Fibroblast of skin of scalp (primary cell): ENCODE results near the gene SUN5.

Experiments
- DNase-seq: peaks from one replicate; pipeline ENCODE4 v3.0.0-alpha.2; 2013

The SUN5 gene

DNA sequence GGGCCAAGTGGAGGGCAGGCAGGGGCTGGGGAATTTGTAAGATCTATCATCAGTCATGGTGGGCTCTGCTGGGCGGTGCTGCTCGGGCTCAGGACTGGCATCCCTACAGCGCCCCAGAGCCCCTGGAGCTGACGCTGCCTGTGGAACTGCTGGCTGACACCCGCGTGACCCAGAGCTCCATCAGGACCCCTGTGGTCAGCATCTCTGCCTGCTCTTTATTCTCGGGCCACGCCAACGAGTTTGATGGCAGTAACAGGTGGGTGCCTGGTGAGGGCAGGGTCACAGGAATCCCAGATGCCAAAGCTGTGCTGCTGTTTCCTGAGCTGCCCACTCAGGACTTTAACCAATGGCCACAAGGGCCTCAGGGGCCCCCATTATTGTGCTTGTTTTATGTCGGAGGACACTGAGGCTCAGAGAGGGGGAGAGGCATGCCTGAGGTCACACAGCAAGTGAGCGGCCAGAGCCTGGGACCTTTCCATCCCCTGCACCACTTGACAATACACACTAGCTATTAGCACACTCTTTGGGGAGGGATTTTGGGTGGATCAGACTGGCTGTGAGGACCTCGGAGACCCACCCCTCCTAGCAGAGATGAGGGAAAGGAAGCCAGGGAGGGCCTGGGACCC lies 9.6 kb upstream of the SUN5 start:
- no peak for DNase-seq

DNA sequence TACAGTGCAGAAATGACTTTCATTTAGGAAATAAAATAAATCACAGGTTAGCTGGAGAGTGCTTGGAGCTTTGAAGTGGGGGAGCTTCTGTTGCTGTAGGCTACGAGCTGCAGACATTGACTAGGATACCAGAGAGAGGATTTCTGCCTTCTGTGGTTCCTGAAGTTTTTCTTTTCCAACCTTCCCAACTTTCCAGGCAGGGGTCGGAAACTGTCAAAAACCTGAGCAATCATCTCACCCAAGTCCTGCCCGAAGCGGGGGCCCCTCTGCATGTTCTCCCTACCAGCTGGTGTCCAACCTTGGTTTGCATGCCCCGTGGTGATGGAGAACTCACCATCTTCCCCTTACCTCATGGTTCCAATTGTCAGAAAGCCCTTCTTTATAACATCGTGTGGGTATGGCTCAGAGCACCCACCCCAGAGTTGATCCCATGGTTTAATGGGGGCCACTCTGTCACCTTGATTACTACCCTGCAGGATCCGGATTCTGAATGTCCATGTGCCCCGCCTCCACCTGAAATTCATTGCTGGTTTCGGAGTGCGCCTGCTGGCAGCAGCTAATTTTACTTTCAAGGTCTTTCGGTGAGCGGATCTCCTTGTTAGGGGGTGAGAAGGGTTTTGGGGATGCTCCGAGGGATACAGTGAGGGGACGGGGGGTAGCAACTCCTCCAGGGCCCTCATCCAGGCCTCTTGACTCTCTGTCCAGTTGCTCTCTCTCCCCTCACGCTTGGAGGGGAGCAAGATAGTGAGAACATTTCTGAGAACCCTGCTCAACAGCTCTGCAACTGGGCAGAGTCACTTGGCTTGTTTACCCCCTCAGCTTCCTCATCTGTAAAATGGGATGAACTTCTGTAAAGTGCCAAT lies 8.3 kb upstream of the SUN5 start:
- no peak for DNase-seq

DNA sequence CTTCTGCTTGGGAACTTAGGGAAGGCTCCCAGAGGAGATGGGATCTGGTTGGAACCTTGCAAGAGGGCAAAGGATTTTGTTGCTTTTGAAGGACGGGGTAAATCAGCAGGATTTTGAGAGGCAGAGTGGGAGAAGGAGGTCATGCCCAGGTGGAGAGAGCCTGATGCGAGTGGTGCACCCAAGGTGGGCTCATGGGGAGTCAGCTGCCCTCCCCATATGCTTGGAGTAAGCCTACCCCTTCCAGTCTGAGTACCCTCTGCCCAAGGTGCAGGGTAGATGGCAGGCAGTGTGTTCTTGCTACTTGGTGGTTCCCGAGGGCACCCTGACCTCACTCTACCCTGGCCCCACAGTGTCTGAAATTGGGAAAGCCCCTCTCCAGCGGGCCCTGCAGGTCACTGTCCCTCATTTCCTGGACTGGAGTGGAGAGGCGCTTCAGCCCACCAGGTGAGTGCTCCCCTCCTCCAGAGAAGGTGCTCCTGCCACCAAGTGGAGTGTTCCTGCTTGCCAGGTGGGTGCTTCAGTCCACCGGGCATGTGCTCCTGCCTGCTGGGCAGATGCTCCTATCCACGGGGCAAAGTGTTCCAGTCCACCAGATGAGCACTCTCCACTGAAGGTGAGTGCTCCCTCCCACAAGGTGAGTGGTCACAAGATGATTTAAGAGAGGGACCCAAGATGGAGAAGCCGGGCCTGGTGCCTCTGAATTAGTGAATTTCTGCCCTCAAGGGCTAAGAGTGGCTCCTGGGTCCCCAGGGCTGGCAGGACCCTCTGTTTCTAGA lies 6.6 kb upstream of the SUN5 start:
- DNase-seq = no peak

DNA sequence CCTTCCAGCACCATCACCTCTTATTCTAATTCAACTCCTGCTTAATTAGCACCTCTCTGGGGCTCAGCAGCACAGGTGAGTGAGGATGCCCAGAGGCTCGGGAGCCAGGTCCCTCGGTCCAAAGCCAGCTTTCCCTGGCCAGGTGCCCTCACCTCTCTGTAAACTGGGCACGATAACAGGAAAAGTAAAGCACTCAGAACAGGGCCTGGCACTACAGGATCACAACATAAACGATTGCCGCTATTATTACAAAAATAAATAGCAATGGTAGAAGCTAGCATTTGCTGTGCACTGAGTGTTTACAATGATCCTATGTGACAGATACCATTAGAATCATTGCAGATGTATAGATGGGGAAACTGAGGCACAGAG lies 5.9 kb upstream of the SUN5 start:
- DNase-seq = no peak

DNA sequence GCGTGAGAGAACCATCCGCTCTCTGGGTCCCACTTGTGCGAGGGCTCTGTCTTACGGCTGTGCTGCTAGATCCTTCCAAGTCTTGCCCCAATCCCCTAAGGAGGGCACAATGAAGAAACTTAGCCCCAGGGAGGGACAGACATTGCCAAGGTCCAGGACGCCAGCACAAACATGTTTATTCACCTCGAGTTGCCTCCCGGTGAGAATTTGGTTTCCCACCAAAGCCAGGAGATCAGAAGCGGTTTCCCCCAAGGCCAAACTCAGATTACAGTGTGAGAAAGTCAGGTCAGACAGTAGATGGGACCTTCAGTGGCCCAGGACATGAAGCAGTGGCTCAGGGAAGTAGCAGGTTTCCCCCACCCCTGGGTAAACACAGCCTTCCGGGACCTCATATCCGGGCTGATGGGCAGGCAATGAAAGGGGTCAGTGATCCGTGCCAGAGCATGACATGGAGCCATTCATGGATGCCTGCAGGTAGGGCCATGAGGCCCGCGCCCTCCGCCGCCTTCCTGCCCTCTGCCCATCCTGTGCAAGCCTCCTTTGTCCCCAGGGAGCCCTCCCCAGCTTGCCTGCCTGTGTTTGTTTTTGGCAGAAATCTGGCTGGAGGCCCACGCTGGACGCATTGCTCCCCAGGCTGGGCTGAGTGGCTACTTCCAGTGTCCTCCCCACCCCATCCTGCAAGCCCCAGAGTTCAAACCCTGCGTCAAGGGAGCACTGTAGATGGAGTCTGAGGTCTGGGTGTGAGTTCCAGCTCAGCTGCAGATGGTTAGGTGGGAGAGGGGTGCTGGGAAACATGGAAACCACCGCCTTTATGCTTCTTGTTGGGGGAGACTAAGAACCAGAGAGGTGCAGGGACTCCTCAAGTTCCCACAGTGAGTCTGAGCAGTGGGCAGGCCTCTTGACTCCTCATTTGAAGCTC lies 5.2 kb upstream of the SUN5 start:
- no peak for DNase-seq

DNA sequence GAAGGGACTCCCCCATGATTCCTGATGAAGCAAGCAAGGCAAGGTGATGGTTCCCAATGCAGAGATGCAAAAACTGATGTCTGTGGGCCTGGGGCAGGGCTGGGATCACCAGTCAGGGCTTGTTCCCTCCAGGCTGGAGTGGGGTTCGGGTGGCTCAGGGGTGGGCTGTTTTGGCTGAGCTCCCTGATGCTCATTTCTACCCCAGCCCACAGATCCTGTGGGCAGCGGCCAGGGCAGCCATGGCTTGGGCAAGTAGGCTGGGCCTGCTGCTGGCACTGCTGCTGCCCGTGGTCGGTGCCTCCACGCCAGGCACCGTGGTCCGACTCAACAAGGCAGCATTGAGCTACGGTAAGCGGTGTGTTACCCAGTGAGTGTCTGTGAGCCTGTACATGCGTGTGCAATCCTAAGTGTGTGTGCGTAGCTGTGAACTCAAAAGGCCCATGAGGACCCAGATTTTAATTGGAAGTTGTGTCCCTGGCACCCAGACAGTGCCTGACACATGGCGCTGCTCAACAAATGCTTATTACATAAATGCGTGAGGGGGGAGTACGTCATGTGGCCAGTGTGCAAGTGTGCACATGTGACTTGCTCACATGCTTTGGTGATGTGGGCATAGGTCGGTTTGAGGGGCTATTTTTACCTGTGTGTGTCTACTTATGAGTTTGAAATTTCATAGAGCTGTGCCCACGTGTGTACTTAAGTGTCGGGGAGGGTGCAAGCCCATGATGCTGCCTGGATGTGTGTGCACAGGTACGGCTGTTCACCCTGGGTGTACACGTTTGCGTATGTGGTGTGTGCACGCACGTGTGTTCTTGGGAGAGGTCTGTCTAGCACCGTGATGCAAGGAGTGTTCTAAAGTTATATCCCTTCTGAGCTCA lies 4.3 kb upstream of the SUN5 start:
- no peak for DNase-seq

DNA sequence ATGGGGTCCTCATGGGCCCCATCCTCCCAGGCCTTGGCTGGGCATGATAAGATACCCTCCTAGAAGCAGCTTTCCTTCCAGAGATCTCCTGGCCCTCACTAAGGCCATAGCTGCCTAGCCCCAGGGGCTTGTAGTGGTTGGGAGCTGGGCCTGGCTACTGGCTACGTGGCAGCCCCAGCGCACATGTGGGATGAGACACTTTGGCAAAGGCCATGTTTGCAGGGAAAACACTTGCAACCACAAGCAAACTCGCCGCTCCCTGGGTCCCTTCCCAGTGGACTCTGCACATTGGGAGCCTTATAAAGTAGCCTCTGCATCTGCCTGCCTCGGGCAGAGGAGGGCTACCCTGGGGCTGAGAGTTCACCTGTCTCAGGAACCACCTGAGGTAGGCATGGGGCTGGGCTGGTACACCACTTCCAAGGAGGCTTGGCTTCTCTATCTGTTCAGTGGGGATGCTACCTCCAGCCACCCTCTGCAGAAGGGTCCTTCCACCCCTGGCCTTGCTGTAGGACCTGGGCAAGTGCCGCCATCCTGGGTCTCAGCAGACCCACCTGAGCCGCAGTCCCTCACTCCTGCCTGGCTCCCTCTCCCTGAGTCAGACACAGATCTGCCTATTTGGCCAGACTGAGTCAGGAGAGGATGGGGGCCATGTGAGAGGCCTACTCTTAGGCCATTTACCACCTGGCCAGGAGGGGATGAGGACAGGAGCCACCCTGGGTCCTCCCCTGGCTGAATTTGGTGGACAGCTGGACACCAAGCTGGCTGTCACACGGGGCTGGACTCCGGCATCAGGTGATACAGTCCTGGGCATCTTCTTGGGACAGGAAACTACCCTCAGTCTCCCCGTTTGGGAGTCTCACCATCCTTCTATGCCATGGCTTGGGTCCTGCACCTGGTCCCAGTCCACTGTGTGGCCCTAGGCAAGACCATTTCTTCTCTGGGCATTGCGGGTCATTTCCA lies 3.4 kb upstream of the SUN5 start, which contains the start of gene BPIFB2:
Gene BPIFB2 (plus strand): TSS at position 329 of the 960 bp plus-strand sequence. CDS start 871 bp downstream, outside the sequence.
- no peak for DNase-seq

DNA sequence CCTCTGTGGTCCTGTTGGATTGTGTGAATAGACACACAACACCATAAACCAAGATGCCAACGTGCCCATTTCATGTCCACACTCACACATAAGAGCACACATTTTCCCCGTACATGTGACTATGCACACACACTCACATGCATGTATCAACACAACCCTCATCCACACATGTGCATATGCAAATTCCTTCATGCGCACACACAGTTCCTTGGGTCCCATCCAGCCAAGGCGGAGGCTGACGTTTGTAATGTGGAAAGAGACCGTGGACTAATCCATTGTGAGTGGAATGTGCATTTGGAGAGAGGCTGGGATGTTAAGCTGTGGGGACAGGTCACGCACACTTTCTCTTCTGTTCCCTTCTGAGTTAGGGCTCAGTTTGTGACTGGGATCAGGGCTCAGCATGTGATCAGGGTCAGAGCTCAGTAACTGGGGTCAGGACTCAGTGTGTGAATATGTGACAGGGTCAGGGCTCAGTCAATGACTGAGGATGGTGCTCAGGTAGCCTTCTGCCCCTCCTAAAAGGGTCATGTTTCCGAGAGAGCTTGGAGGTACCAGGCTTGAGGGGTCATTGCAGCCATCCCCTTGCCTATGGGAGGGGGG lies 2.6 kb upstream of the SUN5 start:
- DNase-seq = no peak

DNA sequence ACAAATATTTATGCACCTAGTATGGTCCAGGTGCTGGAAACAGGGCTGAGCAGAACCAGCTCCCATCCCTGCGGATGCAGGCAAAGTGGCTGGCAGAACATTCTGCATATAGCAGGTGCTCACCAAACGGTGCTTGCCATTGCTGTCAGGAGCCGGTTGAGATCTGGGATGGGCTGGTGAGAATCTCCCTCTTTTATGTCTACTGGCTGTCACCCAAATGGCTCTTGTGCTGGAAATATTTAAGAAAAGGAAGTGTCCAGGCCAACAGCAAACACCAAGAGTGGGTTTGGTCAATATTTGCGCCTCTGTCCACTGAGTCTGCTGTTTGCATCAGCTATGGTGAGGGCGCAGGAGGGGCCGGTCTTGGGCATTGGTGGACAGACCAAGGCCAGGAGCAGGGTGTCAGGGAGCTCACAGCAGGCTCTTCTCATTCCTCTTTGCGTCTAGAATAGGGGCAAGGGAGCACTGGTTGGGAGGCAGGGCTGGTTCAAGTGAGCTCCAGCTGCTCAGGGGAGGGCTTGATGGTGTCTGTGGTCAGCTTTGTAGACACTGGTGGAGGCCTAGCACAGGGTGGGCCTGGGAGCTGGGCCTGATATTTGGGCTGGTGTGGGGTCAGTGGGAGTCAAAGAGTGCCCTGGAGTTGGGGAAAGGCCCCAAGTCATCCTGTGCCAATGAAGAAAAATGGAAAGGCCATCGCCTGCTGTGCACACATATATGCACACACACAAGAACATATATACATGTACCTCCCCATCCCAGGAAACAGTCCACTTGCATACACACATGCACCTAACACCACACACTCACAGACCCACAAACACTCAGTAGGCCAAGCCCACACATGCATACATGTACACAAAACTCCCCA lies 1.9 kb upstream of the SUN5 start:
- no peak for DNase-seq

DNA sequence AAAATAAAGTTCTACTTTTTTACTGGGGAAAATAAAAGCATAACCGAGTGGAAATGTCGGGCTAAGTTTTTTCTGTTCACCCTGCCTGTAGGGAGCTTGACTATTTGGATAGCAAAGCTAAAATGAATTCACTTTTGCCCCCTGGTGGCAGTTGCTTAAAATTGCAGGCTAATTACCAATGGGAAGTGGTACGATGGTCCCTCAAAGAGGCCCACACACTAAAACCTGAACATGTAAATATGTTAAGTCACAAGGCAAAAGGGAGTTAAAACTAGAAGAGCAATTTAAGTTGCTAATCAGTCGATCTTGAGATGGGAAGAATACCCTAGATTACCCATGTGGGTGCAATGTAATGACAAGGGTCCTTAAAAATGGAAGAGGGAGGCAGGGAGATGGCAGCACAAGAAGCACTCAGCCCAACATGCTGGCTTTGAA lies 916 bp upstream of the SUN5 start:
- peak; percentile 3 for DNase-seq

DNA sequence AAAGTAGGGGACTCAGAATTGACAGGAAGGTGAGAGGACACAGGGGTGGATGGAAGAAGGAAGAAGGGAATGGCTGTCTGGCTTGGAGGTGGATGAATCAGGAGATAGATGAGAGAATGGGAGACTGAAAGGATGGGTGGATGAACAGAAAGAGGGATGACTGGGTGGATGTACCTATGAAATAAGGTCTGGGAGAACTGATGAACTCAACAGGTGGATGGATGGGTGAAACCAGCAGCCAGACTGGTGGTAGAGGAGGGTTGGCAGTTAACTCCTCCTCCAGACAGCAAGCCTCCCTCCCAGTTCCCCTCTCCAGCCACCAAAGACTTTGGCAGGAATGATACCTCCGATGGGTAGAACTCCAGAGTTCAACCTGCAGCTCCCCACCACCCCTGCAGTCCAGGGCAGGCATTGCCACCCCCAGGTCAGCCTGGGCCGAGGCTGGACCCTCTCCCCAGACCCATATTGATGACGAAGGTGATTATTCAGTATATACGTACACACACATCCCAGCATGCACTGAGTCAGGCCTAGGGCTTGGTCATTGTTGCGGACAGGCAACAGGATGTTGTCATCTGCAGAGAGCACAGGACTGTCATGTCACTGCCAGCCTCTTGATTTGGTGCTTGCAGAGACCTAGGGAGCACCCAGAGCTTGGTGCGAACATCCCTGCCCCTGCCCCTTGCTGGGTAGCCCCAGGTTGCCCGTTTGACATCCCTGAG lies 2.0 kb downstream of the SUN5 start:
- DNase-seq = no peak

DNA sequence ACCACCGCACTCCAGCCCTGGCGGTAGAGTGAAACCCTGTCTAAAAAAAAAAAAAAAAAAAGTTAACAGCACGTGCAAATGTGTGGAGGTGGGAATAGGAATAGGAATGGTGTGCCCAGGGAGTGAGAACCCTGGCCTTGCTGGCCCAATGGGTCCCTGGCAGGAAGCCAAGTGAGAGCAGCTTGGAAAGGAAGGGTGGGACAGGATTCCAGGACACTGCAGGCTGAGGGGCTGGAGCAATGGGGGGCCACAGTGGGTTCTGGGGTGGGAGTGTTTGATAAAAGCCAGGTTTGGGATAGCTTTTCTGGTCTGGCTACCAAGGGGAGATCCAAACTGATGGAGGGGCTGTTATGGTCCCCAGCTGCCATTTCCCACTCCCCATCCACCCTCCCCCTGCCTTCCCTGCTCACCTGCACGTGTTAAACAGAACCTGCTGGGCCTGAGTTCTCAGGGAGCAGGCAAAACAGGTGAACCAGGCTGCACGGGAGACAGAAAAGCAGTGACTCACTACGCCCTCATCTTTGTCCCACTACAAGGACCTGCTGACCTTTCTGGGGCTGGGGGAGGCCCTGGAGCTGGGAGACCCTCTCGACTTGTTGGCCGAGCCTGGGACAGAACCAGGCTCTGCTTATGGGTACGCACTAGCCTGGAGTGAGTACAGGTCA lies 3.3 kb downstream of the SUN5 start:
- no peak for DNase-seq

DNA sequence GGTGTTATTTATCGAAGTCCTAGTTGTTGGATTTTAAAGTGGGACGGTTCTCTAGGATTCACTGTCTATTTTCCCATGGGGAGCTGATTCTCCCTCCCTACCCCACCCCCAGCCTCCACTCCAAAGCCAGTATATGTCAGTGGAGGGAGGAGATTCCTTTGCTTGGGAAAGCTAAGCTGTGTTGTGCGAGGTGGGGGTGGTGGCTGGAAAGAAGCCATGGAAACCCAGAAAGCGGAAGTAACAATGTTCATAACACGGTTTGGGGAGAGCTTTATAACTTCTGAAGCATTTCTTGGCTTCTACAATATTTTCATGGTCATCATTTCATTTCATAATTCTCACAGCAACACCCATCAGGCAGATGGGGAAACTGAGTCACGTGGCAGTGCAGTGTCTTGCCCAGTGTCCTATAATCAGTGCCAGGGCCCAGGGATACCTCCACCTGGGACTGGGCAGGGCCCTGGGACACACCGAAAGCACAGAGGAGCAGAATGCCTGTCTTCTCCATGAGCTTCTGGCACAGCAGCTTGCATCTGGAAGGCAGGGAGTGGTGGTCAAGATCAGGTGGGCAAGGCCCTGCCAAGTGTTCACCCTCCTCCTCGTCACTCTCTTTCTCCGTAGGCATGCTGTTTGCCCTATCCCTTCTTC lies 4.5 kb downstream of the SUN5 start:
- no peak for DNase-seq

DNA sequence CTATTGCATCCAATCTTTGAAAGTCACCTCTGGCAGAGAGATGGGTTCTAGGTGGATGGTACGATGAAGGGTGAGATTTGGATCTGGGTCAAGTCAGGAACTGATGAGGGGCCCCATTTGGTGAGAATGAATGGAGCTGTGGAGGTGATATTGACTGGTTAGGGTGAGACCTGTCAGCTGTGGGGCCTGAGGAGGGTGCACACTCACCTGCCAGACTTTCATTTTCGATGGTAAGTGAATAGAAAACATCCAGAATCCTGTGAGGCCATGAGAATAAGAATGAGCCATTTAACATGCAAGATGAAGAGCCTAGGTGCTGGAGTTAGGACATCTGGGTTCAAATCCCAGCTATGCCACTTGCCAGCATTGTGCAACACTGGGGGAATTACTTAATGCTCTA lies 6.8 kb downstream of the SUN5 start:
- DNase-seq = no peak

DNA sequence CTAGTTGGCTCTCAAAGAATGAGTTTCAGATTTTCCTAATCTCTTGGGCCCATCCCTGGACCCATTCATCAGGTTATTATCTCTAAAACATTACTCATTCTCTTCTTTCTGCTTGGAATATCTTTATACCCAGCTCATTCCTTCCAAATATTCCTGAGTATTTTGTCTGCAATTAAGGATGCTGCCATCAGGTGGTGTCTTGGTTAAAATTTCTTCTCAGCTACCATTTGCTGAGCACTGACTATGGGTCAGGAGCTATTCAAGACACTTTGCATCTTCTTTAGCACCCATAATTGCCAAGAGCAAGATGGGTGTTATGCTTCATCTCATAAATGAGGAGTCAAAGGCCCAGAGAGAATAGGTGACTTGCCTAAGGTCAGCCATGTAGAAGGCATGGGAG lies 8.4 kb downstream of the SUN5 start:
- DNase-seq = no peak

DNA sequence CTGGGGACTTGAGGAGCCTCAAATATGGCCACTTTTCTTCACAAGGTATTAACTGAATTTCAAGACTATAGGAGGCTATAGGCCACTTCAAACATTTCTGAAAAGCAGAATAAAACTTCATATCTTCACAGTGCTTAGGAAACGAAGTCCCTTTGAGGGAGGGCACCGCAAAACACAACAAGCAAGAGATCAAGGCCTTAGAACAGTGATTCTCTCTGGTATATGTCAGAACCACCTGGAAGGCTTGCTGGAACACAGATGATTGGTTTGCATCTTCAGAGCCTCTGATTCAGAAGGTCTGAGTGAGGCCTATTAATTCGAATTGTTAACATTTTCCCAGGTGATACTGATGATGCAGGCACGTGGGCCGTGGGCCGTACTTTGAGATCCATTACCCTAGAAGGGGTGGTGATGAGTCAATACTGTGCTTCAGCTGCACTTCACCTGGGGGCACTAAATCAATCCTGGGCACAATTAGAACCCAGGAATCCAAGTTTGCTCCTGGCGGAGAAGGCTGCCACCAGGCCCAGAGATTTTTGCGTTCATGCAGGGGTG lies 10.7 kb downstream of the SUN5 start:
- no peak for DNase-seq
